ENCODE measurements around the gene TPPP3.

Gene TPPP3

DNA sequence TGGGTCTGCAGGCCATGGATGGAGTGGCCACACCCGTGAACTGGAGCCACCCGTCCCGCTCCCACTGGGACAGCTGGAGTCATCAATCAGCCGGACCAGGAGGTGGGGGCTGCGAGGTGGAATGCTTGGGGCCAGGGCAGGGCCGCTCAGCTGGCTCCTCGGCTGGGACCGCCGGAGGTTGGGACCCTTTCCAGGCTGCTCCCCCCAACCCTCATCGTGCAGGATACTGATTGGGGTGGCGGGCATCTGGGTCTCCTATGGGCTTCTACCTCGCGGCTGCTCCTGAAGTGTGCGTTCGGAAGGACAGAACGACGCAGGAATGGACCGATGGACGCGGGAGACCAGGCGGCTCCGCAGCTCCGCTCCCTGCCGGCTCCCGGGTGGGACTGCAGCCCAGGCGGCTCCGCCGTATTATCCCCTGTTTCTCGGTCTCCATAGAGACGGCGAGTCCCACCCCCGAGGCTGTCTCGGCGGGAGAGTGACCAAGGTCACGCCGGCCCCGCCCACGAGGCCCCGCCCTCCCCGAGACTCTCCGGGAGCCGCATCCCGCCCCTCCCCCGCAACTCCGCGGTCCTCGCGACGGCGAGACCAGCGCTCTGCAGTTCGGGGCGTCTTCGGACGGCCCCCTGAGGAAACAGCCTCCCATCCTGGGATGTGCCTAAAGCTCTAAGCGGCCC lies at the start of gene TPPP3:
Gene TPPP3 (minus strand): TSS at position 388 of the 677 bp plus-strand sequence. CDS start 2,387 bp downstream, outside the sequence.
- DNase-seq, result peak; percentile 59 to 83

DNA sequence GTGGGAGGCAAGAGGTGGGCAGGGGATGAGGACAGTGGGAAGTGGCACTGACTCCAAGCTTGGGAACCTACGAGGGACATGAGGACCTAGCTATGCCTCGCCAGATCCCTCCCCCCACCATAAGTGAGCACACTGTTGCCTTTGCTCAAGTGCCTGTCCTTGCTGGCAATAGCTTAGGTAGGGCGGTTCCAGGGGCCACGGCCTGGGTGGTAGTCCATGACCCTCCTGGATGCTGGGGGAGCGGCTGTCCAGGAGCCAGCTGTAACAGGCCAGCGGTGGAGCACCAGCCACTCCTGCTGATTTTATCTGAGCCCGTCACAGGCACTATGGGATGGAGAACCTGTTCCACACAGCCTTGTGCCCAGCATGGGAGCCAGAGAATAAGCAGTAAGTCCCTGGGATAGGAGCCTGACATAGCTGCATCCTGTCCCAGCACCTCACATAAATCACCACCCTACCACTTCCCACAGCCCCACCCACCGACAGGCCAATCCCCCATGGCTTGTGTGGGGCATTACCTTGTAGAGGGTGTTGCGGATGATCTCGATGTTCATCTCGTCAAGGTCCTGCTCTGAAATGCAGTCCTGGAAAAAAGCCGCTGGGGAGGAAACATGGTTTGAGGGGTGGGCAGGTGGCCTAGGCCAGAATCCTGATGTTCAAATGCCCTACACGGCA lies 49.4 kb upstream of the TPPP3 start:
- no peak for DNase-seq

DNA sequence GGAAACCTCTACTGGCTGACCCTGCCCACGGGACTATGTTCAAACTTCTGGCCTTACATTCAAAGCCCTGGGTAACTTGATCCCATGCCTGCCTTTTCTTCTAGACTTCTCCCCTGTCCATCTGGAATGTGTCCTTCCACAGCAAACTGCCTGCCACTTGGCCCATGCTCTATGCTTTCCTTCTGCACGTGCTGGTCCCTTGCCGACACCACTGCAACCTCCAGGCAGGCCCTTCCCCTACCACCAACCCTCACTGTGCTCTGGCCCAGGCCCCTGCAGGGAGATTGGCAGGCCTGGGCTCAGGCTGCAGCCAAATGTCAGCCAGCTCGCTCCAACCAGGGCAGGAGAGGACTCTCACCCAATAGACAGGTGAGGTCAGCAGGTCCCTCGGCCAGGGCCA lies 48.6 kb upstream of the TPPP3 start:
- no peak for DNase-seq

DNA sequence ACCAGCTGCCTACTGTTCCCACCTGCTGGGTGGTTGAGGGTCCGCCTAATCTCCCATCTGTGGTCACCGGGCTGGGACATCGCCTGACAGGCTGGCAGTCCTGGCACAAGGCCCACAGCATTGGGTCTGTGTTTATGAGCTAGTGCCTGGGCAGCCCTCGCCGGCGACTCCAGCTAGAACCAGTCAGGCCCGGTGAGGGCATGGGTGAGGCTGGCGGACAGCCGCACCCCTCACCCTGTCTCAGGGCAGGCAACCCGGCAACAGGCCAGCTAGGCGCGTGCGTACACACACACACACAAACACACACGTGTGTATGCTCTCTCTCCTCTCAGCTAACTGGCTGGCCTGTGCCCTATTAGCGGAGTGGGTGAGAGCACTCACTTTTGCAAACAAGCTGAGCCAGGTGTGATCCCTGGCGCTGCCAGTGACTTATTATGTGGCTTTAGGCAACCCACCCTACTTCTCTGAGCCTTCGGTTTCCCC lies 48.0 kb upstream of the TPPP3 start:
- DNase-seq, result no peak

DNA sequence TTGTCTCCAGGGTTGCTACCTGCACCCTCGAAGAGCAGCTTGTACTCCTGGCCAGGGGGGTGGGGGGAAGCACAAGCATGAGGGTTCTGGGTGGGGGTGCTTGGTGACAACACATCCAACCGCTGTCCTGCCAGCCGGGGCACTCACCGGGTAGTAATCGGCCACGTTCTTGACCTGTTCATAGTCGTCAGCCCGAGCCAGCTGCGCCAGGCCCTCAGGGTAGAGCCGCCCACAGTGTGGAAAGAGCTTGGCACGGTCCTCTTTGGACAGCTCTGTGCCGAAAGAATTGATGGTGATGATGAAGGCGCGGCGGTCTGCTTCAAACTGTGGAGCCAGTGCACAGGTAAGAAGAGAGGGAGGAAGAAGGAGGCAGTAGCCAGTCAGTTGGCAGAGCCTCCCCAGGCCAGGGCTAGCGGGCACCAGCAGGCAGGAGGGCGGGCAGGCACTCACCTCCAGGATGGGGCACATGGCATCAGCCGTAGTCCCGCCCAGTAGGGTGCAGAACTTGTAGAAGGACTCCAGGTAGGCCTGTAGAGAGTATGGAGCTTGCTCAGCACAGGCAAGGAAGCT lies 45.6 kb upstream of the TPPP3 start:
- DNase-seq, result no peak

DNA sequence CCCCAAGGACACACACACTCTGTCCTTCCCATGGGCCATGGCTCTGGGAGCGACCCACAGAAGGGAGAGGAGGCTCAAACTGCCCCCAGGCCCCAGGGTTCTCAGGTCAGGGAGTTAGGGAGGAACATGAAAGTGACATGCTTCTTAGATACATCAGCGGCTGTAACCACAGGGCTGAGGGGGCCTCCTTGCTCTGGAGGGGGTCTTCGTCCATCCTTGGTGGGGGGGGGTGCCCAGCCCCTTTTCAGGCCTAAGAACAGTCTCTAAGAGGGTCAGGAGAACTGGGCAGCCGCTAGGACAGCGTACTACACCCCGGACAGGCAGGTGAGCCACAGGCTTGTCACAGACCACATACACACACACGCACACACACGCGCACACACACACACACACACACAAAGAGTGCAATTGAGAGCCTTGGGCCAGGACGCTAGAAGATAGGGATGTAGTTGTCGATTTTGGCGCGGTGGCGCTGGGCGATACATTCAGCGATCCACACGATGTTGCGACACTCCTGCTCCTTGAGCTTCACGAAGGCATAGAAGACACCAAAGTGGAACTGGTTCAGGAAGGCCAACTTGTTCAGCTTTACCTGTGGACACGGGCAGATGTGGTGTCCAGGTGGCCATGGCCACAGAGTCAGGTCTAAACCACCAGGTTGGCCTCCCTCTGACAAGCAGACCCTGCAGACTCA lies 44.9 kb upstream of the TPPP3 start:
- DNase-seq, result no peak

GRCh38 chr16:67437513-67437912 lies 44.2 kb upstream of the TPPP3 start:
- no peak for DNase-seq

DNA sequence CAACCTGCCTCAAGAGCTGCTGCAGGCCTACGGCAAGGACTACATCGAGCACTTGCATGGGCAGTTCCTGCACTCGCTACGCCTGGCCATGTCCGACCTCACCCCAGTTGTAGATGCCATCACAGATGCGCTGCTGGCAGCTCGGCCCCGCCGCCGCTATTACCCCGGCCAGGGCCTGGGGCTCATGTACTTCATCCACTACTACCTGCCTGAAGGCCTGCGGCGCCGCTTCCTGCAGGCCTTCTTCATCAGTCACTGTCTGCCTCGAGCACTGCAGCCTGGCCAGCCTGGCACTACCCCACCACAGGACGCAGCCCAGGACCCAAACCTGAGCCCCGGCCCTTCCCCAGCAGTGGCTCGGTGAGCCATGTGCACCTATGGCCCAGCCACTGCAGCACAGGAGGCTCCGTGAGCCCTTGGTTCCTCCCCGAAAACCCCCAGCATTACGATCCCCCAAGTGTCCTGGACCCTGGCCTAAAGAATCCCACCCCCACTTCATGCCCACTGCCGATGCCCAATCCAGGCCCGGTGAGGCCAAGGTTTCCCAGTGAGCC lies 43.4 kb upstream of the TPPP3 start:
- DNase-seq, result no peak

- no peak for DNase-seq
Measured at GRCh38 chr16:67435758-67436164, 42.5 kb upstream of the TPPP3 start.

- no peak for DNase-seq
Measured at GRCh38 chr16:67433131-67433719, 39.9 kb upstream of the TPPP3 start.

DNA sequence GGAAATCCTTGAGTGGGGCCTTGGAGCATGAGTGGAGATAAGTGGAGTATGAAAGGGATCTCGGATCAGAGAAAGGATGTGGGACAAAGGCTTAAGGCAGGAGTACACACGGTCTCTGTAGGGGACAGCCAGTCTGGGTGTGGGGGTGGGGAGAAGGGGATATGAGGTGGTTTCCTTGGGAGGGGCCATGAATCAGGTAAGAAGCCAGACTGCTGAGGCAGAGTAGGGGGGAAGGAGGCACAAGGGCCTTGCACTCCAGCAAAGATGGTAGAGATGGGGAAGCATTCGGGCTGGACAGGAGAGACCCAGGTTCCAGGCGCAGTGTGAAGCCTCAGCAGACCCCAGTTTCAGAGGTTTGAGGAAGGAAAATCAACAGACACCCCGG lies 39.2 kb upstream of the TPPP3 start:
- DNase-seq, result no peak

DNA sequence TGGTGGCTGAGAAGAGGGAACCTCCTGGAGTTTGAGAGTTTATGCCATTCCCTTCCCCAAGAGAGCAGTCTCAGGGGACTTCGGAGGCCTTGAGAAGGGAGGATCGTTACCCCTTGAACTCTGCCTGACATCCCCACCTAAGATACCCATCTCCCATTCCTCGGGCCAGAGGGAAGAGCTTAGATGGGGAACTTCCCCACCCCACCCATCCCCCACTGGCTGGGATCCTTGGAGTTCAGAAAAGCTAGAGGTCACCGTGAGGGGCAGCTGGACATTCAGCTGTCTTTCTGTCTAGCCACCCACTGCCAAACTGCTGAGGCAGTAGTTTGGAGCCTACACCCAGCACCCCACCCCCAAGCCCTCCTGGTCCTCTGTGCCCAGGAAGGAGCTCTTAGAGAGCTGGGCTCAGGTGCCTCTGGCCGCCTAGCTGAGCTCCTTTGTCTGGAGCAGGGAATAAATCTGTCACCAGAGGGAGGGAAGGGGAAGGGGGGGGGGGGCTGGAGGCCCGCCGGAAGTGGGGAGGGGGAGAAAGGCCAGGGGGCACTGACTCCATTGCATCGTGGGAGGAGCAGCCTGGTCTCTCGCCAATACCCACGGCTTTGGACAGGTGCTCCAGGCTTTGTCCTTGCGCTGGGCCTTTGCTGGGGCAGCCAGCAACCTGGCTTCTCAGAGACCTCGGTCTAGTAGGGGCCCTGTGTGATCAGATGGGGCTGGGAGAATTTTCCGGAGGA lies 38.6 kb upstream of the TPPP3 start:
- DNase-seq, result no peak

GRCh38 chr16:67430977-67431774 lies 37.9 kb upstream of the TPPP3 start, which contains the start of gene HSD11B2:
TSS of gene HSD11B2 (plus strand) at chr16:67431121. CDS start at chr16:67431249, 128 bp downstream.
- peak in 1 of 2 donors; percentile 25 for DNase-seq

DNA sequence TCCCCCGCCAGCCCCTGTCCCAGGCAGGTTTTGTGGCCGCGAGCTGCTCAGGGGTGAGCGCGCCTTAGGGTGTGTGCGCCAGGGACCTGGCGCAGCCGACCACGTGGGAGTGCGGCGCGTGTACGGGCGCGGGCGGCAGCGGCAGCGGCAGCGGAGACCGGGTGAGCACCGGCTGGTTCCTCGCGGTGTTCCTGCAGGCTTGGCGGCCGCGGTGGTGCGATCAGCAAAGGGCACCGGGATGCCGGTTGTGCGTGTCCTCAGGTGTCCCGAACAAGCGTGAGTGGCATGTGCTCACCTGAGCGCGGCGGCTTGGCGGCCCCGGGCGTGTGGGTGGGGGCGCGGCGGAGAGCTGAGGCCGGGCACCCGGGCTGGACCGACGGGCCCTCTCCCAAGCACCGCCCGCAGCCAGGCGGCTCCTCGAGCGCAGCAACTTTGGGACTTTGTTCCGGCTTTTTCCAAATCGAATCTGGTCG lies 37.2 kb upstream of the TPPP3 start:
- DNase-seq, result no peak

DNA sequence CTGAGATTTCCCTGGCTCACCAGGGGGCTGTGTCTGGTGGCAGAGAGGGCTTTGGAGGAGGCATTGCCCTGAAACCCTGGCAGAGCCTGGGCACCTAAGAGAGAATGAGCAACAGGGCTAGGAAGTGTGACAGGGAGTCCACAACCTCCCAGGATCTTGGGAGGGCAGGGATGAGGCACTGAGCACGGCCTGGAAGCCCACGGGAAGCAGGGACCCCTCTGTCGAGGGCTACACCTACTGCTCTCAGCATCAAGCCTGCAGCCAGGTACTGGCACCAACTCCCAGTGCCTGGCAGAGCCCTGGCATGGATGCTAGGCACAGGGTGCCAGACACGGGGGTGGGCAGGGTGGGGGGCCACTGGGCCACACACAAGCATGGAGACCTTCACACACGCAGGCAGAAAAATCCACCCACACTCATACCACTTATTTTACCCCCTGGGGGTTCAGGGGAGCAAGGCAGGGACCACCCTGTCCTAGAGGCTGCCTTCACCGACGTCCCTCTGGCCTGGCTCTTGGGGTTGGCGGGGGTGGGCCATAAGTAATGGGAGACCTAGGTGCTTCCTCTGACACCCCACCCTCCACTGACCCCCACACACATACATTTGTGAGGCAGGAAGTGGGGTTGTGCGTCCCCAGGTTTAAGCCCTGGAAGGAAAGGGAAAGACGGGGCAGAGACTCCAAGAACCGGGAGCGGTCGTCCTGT lies 36.7 kb upstream of the TPPP3 start:
- no peak for DNase-seq

DNA sequence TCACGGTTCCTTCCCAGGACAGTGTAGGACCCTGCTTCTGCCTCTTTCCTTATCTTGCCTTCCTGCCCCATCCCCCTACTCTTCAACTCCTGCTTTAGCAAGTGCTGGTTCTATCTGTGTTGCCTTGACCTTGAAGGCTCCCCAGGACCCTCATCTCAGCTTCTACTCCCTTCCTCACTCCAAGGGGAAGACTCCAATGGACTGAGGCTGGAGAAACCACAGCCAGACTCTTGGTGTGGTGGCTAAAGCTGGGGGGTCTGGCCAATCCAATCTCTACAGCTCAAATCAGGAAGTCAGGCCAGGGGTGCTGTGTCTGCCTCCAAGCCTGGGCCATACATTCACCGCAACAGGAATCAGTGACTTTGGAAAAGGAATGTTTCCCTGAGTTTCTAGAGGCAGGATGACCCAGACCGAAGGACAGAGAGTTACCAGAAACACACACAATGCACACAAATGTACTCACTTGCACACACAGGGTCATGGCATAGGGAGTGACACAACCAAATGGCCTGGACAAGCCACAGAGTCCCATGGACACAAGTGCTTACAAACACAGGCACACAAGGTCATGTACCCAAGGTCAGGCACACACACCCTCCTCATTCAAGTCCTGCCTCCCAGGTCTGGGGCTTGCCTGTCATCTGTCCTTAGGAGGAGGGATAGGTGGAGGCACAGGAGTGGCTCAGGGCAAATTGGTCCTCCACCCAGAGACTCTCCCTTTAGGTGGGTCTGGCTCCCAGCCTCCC lies 35.9 kb upstream of the TPPP3 start:
- no peak for DNase-seq

DNA sequence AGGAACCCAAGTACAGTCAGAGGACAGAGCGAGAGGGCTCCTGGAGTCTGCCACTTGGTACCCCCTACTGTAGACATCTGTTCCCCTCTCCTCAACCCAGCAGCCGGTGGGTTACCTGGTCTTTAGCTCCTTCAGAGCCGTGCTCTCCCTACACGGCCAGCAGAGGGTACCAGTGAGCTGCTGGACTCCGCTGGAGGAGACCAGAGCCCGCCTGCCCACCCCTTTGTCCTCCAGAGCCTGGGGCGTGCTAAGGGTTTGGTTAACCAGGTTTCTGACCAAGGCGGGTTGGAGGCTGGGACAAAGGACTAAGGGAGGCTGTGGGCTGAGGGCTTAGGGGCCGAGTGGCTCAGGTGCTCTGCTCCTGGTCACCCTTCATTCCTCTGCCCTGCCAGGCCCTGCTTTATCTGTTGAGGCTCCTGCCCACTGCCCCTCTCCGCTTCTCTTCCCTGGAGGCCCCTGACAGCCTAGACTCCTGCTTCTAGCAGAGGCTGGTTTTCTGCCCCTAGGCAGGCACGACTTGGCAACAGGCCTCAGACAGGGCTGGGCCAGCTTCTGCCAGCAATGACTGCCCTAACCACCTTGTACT lies 34.9 kb upstream of the TPPP3 start:
- peak; percentile 52 to 57 for DNase-seq

DNA sequence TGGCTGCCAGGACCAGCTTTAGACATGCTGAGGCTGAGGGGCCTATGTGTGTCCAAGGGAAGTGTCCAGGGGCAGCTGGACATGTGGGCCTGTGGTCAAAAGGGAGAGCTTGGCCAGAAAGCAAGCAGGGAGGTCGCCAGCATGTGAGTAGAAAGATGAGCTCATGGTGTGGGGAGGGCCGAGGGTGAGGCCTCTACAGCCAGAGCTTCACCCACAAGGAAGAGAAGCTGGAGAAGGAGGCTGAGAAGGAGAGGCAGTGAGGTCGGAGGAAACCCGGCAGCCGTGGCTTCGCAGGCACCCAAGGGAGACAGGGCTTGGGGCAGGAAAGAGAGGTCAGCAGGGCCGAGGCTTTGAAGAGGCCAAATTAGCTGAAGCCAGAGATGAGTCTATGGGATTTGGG lies 33.7 kb upstream of the TPPP3 start:
- DNase-seq, result no peak

DNA sequence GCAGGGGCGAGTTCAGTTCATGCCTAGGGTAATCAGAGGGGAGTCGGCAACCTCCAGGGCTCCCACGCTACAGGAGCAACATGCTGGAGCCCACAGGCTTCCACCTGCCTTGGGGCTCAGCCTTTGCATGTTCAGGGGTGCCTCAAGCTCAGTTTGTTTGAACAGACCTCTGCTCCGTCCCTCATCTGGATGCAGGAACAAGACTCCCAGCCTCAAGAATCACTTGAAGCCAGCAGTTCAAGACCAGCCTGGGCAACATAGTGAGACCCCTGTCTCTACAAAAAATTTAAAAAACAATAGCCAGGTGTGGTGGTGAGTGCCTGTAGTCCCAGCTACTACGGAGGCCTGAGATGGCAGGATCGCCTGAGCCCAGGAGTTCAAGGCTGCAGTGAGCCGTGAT lies 32.7 kb upstream of the TPPP3 start:
- DNase-seq, result no peak
